A673 (cell line): ENCODE results near the gene AATK.

Experiments used
- EZH2 ChIP-seq: fragments of 200-600 bp; sonication (generic); IDR thresholded peaks from 2 replicates; pipeline ENCODE4 v1.6.1; 2017; ENCODE audit warnings: borderline replicate concordance, low read depth, mild to moderate bottlenecking, mixed read lengths, antibody characterized with exemption, low read length; ENCODE audit not compliant: poor library complexity, severe bottlenecking
- TF ChIP-seq, protein P1 (sequence below): fragments of 300-800, 200-600 bp; sonication (generic); conservative IDR thresholded peaks from 2 replicates; pipeline ENCODE4 v1.5.1; 2017; ENCODE audit warnings: low read depth, mild to moderate bottlenecking, antibody characterized with exemption, low read length, moderate library complexity, mixed read lengths

DNA sequence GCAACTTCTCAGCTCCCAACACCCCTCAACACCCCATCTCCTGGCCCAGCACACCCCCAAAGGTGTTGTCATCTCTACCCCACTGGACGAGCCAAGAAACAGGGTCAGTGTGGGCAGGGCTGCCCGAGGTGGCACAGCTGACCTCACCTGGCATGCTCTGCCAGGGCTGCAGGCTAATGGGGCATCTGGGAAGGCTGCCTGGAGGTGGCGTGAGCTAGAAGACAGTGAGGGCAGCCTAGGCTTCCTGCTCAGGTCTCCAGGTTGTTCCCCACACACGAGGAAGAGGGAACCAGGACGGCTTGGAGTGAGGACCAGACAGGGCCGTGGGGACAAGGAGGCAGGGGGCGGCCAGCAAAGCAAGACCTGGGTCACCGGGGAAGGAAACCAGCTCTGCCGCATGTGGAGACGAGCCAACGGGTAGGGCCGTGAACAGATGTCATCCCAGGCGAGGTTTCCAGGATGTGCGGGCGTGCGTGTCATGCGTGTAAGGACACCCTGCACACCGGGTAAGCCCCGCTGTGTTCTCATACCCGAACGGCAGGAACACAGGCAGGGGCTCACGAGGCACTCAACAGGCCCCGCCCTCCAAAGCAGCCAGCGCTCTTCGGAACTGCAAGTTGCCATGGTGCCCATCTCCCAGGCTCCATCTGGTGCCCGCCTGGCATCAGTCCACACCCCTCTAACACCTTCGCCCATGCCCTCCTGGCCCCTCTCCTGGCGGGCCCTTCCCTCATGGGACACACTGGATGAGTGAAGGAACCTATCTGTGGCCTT is 30.3 kb downstream of the AATK start:
- TF ChIP-seq, protein P1, sequence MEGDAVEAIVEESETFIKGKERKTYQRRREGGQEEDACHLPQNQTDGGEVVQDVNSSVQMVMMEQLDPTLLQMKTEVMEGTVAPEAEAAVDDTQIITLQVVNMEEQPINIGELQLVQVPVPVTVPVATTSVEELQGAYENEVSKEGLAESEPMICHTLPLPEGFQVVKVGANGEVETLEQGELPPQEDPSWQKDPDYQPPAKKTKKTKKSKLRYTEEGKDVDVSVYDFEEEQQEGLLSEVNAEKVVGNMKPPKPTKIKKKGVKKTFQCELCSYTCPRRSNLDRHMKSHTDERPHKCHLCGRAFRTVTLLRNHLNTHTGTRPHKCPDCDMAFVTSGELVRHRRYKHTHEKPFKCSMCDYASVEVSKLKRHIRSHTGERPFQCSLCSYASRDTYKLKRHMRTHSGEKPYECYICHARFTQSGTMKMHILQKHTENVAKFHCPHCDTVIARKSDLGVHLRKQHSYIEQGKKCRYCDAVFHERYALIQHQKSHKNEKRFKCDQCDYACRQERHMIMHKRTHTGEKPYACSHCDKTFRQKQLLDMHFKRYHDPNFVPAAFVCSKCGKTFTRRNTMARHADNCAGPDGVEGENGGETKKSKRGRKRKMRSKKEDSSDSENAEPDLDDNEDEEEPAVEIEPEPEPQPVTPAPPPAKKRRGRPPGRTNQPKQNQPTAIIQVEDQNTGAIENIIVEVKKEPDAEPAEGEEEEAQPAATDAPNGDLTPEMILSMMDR = no peak
- TF ChIP-seq EZH2 = no peak
